Lower leg skin (tissue), 3 donors: ENCODE data around the gene CHST12.

Experiments used
- CTCF ChIP-seq, 3 donors: fragments of 450-650 bp; IDR thresholded peaks; one replicate each; pipeline ENCODE4 v1.5.1; 2016; ENCODE audit warnings: antibody characterized with exemption in 3 of 3, mild to moderate bottlenecking in 3 of 3, moderate library complexity in 2 of 3
- POLR2A ChIP-seq, 2 donors: fragments of 450-650 bp; IDR thresholded peaks; one replicate each; pipeline ENCODE4 v1.6.1; 2016 to 2017; ENCODE audit warnings: antibody characterized with exemption in 2 of 2, mild to moderate bottlenecking in 1 of 2, moderate library complexity in 1 of 2

DNA sequence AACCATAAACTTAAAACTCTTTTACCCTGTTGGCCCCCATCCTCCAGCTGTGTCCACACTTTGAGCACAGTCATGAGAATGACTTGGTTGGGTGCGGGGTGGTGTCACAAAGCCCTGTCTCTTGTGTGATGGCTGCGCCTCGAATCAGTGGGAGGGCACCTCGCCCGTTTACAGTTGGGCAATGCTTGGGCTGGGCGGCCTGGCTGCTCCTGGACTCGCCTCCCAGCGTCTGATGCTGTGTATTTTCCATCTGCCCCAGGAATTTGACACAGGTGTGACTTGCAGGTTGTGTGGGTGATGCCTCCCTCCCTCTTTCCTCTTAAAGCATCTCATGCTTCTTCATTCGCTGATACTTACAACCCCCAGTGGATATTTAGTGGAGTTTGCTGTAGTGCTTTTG lies 33.7 kb downstream of the CHST12 start:
- no peak for TF ChIP-seq POLR2A (IDR thresholded peaks at IDR 0.05)
- no peak for TF ChIP-seq CTCF (IDR thresholded peaks at IDR 0.05)
